Spleen (tissue), 7 donors: ENCODE measurements around the gene PXYLP1.

Experiments used
- POLR2A ChIP-seq, 3 donors: fragments of 450-650 bp; IDR thresholded peaks; one replicate each; pipeline ENCODE4 v1.5.1; 2017; ENCODE audit warnings: antibody characterized with exemption in 3 of 3, mild to moderate bottlenecking in 1 of 3
- POLR2AphosphoS5 ChIP-seq, 3 donors: sonication (generic); formaldehyde crosslinking; IDR thresholded peaks; one replicate each; pipeline ENCODE4 v1.5.1; 2017; ENCODE audit warnings: antibody characterized with exemption in 3 of 3
- TF ChIP-seq, protein P1 (sequence below), 11 experiments: fragments of 200-600 bp in 7 of 11; fragments of 450-650 bp in 4 of 11; sonication (generic) in 4 of 11; IDR thresholded peaks in 8 of 11; conservative IDR thresholded peaks in 3 of 11; 1 replicate in 7 of 11; 2 replicates in 4 of 11; pipeline versions ENCODE4 v1.4.0 to v1.8.0; 2016 to 2021; ENCODE audit warnings: antibody characterized with exemption in 11 of 11, inconsistent platforms in 4 of 11, mild to moderate bottlenecking in 1 of 11
- donor health status: DM: no; HTN: no; CAD: no; lungs with moderate emphysema.
- donor health status: DM: no; HTN: no; CAD: no.
- donor health status: DM: no; HTN: no; CAD: no.

DNA sequence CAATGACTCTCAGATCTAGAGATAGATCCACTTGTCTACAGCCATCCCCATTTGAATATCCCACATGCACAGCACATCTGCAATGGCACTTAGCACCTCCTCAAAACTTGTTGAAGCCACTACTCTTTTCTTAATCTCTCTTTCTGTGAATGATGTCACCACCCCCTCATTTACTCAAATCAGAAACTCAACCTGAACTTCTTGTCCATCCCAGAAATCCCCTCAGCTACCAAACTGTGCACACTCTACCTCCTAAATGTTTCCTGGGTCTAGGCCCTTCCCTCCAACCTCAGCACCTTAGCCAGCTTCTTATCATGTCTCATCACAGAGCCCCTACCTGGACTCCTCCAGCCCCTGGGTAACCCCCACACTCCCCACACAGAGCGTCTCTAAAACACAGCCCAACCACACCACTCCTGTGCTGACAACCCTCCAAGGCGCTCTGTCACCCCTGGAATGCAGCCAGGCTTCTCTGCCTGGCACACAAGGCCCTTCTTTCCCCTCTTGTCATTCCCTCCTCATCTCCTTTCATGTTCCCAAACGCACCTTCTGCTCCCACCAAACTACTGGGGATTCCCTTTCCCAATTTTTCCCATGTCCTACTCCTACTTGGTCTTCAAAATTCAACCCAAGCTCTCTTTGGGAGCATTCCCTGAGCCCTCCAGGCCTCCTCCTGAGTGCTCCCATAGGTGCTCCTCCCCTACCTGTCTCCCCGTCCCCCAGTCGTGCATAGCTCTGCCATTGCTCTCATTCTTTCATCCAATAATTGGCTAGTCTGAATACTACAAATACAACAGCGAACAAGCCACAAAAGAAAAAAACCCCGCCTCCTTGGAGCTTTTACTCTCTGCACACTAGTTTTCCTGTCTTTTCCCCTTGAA lies 96.9 kb downstream of the PXYLP1 start:
- TF ChIP-seq, protein P1, sequence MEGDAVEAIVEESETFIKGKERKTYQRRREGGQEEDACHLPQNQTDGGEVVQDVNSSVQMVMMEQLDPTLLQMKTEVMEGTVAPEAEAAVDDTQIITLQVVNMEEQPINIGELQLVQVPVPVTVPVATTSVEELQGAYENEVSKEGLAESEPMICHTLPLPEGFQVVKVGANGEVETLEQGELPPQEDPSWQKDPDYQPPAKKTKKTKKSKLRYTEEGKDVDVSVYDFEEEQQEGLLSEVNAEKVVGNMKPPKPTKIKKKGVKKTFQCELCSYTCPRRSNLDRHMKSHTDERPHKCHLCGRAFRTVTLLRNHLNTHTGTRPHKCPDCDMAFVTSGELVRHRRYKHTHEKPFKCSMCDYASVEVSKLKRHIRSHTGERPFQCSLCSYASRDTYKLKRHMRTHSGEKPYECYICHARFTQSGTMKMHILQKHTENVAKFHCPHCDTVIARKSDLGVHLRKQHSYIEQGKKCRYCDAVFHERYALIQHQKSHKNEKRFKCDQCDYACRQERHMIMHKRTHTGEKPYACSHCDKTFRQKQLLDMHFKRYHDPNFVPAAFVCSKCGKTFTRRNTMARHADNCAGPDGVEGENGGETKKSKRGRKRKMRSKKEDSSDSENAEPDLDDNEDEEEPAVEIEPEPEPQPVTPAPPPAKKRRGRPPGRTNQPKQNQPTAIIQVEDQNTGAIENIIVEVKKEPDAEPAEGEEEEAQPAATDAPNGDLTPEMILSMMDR (IDR thresholded peaks at IDR 0.05 in 8 of 11, conservative IDR thresholded peaks at IDR 0.05 in 3 of 11) = no peak
- TF ChIP-seq POLR2A (IDR thresholded peaks at IDR 0.05) (no peak), POLR2AphosphoS5 (IDR thresholded peaks at IDR 0.05) (no peak)
